Non-pigmented ciliary epithelial cell (primary cell): ENCODE data around the gene HNRNPF.
A peak's percentile ranks its signal among the peaks of the same experiment; 100 is the strongest.
"Not testable (repeated sequence)": the region's sequence is repeated elsewhere in the genome, so short reads cannot be mapped to it uniquely, and the experiment has no call there.

Experiments
- DNase-seq: peaks from one replicate; pipeline ENCODE4 v3.0.0-alpha.2; 2010; ENCODE audit warnings: low read depth

The HNRNPF gene

GRCh38 chr10:43348511-43349312, 60.3 kb downstream of the HNRNPF start:
- peak; percentile 24 for DNase-seq

- DNase-seq = no peak
Measured at GRCh38 chr10:43347997-43348396, 61.0 kb downstream of the HNRNPF start.

GRCh38 chr10:43344051-43344450, 64.9 kb downstream of the HNRNPF start:
- DNase-seq = no peak

- DNase-seq = no peak
Measured at GRCh38 chr10:43343126-43343525, 65.9 kb downstream of the HNRNPF start.

GRCh38 chr10:43342279-43343125, 66.5 kb downstream of the HNRNPF start:
- no peak for DNase-seq

GRCh38 chr10:43341450-43341849, 67.5 kb downstream of the HNRNPF start:
- DNase-seq = no peak

- no peak for DNase-seq
Measured at GRCh38 chr10:43340619-43341018, 68.4 kb downstream of the HNRNPF start.

GRCh38 chr10:43340101-43340500, 68.9 kb downstream of the HNRNPF start:
- DNase-seq = no peak

GRCh38 chr10:43339136-43339535, 69.8 kb downstream of the HNRNPF start:
- no peak for DNase-seq

GRCh38 chr10:43338117-43338516, 70.9 kb downstream of the HNRNPF start:
- no peak for DNase-seq

- DNase-seq = not testable (repeated sequence)
Measured at GRCh38 chr10:43337536-43337935, 71.5 kb downstream of the HNRNPF start.

GRCh38 chr10:43336641-43337318, 72.2 kb downstream of the HNRNPF start:
- DNase-seq = no peak

- no peak for DNase-seq
Measured at GRCh38 chr10:43336061-43336460, 72.9 kb downstream of the HNRNPF start.
